ENCODE measurements around the gene TTC28.

TTC28 gene

DNA sequence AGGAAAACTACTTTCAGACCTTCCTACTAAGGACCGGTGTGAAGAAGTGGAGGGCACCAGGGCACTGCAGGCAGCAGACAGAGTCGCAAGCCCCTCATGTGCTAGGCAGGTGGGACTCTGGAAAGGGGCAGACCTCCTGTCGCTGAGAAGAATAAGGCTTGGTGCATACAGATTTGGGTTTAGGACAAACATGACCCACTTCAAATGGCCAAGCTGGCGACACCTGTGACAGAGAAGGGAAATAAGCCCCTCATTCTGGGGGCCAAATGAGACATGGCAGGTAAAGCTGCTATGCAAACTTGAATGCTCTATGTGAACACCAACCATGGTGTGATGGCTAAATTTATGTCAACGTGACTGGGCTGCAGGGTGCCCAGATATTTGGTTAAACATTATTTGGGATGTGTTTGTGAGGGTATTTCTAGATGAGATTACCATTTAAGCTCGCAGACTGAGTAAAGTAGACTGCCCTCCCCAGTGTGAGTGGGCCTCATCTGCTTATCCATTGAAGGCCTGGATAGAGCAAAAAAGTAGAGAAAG, 648.2 kb downstream of the TTC28 start:
- no peak for DNase-seq

GRCh38 chr22:28030473-28030872, 649.2 kb downstream of the TTC28 start:
- no peak for DNase-seq

- DNase-seq: no peak
These were observed 649.7 kb downstream of the TTC28 start for GRCh38 chr22:28029956-28030355.

GRCh38 chr22:28029201-28029948, 650.3 kb downstream of the TTC28 start:
- no peak for DNase-seq

- no peak for DNase-seq
These were observed 651.9 kb downstream of the TTC28 start for GRCh38 chr22:28027453-28028448.

GRCh38 chr22:28025866-28026575, 653.6 kb downstream of the TTC28 start:
- no peak for DNase-seq

DNA sequence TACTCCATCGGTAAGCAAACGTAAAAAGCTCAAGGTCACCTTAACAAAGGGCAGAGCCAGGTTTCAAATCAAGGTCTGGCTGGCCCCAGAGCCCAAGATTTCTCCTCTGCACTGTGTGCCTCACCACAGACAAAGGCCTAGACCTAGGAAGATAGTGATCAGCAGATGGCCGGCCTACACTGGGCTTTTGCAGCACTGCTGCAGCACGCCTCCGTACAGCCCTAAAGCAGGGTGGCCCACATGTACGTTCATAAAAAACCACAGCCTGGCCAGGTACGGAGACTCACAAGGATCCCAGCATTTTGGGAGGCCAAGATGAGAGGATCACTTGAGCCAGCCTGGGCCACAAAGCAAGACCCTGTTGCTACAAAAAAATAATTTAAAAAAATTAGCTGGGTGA, 654.3 kb downstream of the TTC28 start:
- no peak for DNase-seq

- no peak for DNase-seq
These were observed 655.2 kb downstream of the TTC28 start for GRCh38 chr22:28024422-28024888.

GRCh38 chr22:28023774-28024173, 655.9 kb downstream of the TTC28 start:
- DNase-seq: no peak

DNA sequence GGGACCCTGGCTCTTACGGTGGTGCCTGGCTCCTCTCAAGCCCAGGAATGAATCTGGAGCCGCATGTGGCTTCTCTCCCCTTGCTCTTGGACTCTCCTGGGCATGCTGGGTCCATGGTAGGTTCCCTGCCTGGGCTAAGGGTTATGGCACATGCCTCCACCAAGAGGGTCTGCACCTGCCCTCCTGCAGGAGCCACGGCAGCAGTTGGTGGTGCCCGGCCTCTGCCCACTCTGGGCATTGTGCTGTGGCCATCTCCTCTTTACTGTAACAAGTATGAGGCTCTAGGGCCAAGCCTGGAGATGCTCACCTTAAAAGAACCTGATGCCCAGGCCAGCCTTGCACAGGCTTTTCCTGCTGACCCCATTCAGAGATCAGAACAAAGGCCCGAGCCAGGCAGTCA, 656.6 kb downstream of the TTC28 start:
- DNase-seq: no peak

DNA sequence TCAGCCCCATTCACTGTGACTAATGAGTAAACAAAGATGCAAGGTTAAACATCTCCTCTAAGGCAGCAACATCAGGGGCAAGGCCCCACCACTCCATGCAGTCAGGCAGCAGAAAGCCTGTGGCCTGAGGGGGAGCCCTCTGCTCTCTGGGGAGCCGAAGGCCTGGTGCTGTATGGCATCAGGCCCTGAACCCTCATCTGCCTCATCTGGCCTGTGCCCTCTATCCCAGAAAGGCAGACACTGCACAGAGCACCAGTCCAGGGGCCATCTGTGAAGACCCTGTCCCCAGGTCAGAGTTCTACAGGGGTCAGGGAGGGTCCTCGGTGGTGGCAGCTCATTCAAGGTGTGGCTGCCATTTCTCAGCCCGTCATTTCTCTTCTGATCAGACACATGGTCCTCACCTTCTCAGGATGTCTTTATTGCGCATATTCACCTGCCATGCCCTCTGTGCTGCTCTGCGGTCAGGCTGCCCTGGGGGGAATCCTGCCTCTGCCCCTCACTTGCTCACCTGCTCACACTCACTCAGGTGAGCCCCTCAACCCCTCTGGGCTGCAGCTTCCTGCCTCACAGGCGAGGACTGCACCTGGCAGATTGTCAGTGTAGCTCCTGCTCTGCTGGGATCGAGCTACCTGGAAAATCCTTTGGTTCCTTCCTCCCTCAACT, 657.5 kb downstream of the TTC28 start:
- DNase-seq: no peak

DNA sequence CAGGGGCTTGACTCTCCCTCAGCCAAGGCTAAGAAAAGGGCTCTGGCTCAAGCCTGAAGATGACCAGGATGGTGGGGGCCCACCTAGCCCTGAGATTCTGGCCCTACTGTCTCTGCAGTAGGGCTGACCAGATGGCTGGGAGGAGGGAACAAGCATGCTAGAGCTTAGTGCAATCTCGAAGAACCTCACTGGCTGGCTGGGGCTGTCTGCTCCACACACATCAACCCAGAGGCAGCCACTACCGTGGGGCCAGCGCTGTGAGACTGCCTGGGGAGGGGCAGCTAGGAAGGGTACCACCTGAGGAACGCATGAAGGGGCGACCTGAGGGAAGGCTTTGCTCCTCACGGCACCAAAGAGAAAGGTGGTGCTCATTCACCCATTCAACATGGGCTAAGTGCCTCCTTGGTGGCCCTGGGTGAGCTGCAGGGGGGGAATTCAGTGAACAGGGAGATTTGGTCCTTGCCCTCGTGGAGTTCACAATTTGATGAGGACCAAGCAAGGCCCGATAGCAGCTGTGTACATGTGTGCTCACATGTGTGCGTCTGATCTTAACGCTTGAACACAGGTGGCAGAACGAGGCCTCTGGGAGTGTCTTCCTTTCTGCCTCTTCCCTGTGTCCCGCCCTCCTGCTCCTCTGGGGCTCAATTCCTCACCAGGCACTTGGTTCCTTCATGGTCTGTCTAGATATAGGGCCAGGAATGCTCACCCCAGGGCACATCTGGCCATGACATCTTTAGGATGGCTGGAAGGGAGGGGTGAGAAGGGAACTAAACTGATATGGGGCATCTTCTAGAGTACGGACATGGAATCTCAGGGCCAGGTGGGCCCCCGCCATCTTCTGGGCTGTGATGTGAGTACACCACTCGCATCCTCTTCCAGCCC, 658.3 kb downstream of the TTC28 start:
- no peak for DNase-seq

- peak; percentile 8 for DNase-seq
These were observed 659.5 kb downstream of the TTC28 start for GRCh38 chr22:28019881-28020861.

DNA sequence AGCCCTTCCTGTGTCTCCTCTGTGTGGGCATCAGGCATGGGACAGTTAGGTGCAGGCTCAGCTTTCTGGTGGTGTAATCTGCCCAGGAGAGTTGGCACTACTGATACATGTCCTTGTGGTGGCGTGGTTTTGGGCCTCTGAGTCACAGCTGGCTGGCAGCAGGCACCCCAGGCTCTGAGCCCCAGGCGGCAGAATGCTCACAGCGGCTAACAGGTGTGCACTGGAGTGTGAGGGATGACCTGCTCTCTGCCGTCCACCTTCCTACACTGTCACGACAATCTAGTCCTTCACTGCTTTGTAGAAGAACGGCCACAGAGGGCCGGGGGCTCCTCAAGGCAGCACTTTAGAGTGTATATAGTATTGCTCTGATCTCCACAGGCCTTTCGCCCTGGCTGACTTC, 660.3 kb downstream of the TTC28 start:
- DNase-seq: no peak

DNA sequence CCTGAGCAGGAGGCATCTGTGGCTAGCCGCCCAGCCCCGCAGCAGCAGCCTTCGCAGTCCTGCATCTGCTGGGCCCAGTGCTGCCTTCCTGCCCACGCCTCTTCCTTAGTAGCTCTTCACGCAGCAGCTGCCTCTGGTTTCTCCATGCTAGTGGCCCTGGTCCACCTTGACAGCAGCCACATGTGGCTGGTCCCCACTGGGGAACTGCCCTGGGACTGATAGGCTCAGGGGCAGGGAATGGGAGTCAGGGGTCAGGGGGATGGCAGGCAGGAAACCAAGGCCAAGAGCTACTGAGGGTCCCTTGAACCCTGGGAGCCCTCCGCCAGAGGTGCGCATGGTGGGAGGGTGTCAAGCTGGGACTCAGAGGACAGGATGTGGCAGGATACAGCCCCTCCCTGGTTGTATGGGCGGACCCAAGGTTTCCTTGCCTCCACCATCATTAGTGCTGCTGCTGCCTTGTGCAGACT, 661.1 kb downstream of the TTC28 start:
- DNase-seq: no peak

- DNase-seq: no peak
These were observed 661.8 kb downstream of the TTC28 start for GRCh38 chr22:28017859-28018258.

DNA sequence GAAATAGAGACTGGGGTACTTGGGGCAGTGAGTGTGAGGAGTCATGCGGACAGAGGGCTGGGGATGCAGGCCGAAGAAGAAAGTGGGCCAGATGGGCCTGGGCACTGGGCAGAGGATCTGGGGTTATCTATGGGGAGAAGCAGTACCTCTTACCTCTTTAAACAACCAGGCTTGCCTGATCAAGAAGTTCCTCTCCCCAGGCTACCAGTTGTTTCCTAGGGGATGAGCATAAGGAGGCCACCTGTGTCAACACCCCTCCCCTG, 662.2 kb downstream of the TTC28 start:
- DNase-seq: no peak

GRCh38 chr22:28016781-28017557, 662.7 kb downstream of the TTC28 start:
- DNase-seq: no peak
